ENCODE measurements around the gene RFX3. TPM values are rescaled to one million over a fixed set of nuclear protein-coding genes. Genes with fewer than 3 reads are reported as not detected.
A peak's percentile ranks its signal among the peaks of the same experiment; 100 is the strongest.

Gene RFX3
- total RNA-seq, 1 donor from 2014 or later, result 1.6 TPM

GRCh38 chr9:3455094-3455493 is 70.7 kb downstream of the RFX3 start:
- DNase-seq (ENCODE audit: low read depth) (peak; percentile 48), FAIRE-seq (no peak)
- Histone ChIP-seq H3K36me3 (ENCODE audit: control insufficient read depth, insufficient read depth, low read length) (no peaks in the 10 kb centered on the region), H3K4me3 (ENCODE audit: low read depth, low read length) (no peak overlapping the region), H3K27me3 (ENCODE audit: control insufficient read depth, insufficient read depth, low read length) (no peaks in the 10 kb centered on the region)
- no peak for TF ChIP-seq CTCF (IDR thresholded peaks at IDR 0.05; ENCODE audit: insufficient read depth, low read length, severe bottlenecking)

GRCh38 chr9:3451956-3452355 is 73.8 kb downstream of the RFX3 start:
- TF ChIP-seq CTCF (IDR thresholded peaks at IDR 0.05; ENCODE audit: insufficient read depth, low read length, severe bottlenecking), result no peak
- no peak for FAIRE-seq

GRCh38 chr9:3447788-3448187 is 78.0 kb downstream of the RFX3 start:
- no peak for TF ChIP-seq CTCF (IDR thresholded peaks at IDR 0.05; ENCODE audit: insufficient read depth, low read length, severe bottlenecking)
- Histone ChIP-seq H3K4me3 (ENCODE audit: low read depth, low read length) (no peak overlapping the region), H3K36me3 (ENCODE audit: control insufficient read depth, insufficient read depth, low read length) (no peaks in the 10 kb centered on the region), H3K27me3 (ENCODE audit: control insufficient read depth, insufficient read depth, low read length) (no peaks in the 10 kb centered on the region)
- no peak for FAIRE-seq
- DNase-seq (ENCODE audit: low read depth), result no peak

More at GRCh38 chr9:3451956-3452355, 73.8 kb downstream of the RFX3 start:
- Histone ChIP-seq H3K36me3 (ENCODE audit: control insufficient read depth, insufficient read depth, low read length) (no peaks in the 10 kb centered on the region), H3K27me3 (ENCODE audit: control insufficient read depth, insufficient read depth, low read length) (no peaks in the 10 kb centered on the region), H3K4me3 (ENCODE audit: low read depth, low read length) (no peak overlapping the region)
- DNase-seq (ENCODE audit: low read depth), result no peak

GRCh38 chr9:3447143-3447542 is 78.7 kb downstream of the RFX3 start:
- Histone ChIP-seq H3K27me3 (ENCODE audit: control insufficient read depth, insufficient read depth, low read length) (no peaks in the 10 kb centered on the region), H3K36me3 (ENCODE audit: control insufficient read depth, insufficient read depth, low read length) (no peaks in the 10 kb centered on the region), H3K4me3 (ENCODE audit: low read depth, low read length) (no peak overlapping the region)
- FAIRE-seq (no peak), DNase-seq (ENCODE audit: low read depth) (no peak)
- no peak for TF ChIP-seq CTCF (IDR thresholded peaks at IDR 0.05; ENCODE audit: insufficient read depth, low read length, severe bottlenecking)

- Histone ChIP-seq H3K4me3 (ENCODE audit: low read depth, low read length) (no peak overlapping the region), H3K27me3 (ENCODE audit: control insufficient read depth, insufficient read depth, low read length) (no peaks in the 10 kb centered on the region), H3K36me3 (ENCODE audit: control insufficient read depth, insufficient read depth, low read length) (no peaks in the 10 kb centered on the region)
- no peak for TF ChIP-seq CTCF (IDR thresholded peaks at IDR 0.05; ENCODE audit: insufficient read depth, low read length, severe bottlenecking)
- DNase-seq (ENCODE audit: low read depth) (no peak), FAIRE-seq (no peak)
Observed at GRCh38 chr9:3446313-3446712, 79.5 kb downstream of the RFX3 start.

- H3K27me3 ChIP-seq (ENCODE audit: control insufficient read depth, insufficient read depth, low read length), result no peaks in the 10 kb centered on the region
- TF ChIP-seq CTCF (IDR thresholded peaks at IDR 0.05; ENCODE audit: insufficient read depth, low read length, severe bottlenecking), result no peak
- no peak overlapping the region for H3K4me3 ChIP-seq (ENCODE audit: low read depth, low read length)
- FAIRE-seq (no peak), DNase-seq (ENCODE audit: low read depth) (no peak)
- no peaks in the 10 kb centered on the region for H3K36me3 ChIP-seq (ENCODE audit: control insufficient read depth, insufficient read depth, low read length)
Observed at GRCh38 chr9:3444016-3444415, 81.8 kb downstream of the RFX3 start.

Measured in bronchial epithelial cell (primary cell).